Body of pancreas (tissue), 4 donors: ENCODE measurements around the gene SLC26A2.

Experiments
- POLR2A ChIP-seq, 3 donors: fragments of 450-650 bp; IDR thresholded peaks; one replicate each; pipeline ENCODE4 v1.6.1; 2016; ENCODE audit warnings: antibody characterized with exemption in 3 of 3, mild to moderate bottlenecking in 2 of 3
- TF ChIP-seq, protein P1 (sequence below), 7 experiments: fragments of 450-650 bp in 4 of 7; fragments of 200-600 bp in 3 of 7; sonication (generic) in 3 of 7; IDR thresholded peaks; one replicate each; pipeline ENCODE4 v1.5.1; 2016 to 2019; ENCODE audit warnings: antibody characterized with exemption in 7 of 7

DNA sequence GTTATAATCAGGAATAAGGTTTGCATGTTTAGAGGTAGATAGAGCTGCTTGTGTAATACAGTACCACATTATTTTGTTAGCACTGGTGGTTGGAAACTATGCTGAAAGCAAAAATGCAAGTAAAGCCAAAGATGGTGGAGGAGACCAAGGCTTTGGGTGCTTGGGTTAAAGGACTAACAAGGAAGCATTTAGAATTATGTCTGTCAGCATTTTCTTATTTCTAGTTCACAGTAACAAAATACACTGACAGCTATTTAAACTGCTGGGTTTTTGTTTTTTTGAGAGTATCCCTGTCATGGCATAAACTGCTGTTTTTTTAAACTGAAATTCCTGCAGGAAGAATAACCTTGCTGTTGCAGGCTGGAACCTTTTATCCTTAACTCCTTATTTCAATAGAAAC is 46.5 kb downstream of the SLC26A2 start:
- TF ChIP-seq, protein P1, sequence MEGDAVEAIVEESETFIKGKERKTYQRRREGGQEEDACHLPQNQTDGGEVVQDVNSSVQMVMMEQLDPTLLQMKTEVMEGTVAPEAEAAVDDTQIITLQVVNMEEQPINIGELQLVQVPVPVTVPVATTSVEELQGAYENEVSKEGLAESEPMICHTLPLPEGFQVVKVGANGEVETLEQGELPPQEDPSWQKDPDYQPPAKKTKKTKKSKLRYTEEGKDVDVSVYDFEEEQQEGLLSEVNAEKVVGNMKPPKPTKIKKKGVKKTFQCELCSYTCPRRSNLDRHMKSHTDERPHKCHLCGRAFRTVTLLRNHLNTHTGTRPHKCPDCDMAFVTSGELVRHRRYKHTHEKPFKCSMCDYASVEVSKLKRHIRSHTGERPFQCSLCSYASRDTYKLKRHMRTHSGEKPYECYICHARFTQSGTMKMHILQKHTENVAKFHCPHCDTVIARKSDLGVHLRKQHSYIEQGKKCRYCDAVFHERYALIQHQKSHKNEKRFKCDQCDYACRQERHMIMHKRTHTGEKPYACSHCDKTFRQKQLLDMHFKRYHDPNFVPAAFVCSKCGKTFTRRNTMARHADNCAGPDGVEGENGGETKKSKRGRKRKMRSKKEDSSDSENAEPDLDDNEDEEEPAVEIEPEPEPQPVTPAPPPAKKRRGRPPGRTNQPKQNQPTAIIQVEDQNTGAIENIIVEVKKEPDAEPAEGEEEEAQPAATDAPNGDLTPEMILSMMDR (IDR thresholded peaks at IDR 0.05) = no peak
- TF ChIP-seq POLR2A (IDR thresholded peaks at IDR 0.05) = no peak
